ENCODE data around the gene ETNK1. TPM values are rescaled to one million over a fixed set of nuclear protein-coding genes. Genes with fewer than 3 reads are reported as not detected.
A peak's percentile ranks its signal among the peaks of the same experiment; 100 is the strongest.

Gene ETNK1
- total and polyA plus RNA-seq, 2 experiments from 2014 or later = 19.0 to 58.5 TPM

DNA sequence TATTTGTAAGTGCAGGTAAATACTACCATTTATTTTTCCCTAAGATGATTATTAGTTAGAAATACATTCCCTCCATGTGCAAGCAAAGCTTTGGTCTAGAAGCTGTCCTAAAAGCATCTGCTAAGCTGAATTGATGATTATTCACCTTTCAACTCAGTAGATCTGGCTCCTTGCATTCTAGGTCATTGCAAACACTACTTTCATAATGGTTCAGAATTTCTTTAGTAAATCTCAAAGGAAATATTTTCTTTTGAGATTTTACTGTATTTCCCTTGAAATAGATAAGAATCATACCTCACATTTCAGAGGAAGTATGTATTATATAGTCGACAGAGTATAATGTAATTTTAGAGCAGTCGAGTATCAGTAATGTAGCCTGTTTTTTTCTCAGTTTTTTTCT, 2.4 kb downstream of the ETNK1 start:
- Histone ChIP-seq H3K9me2 (replicated peaks; ENCODE audit: insufficient read depth) (no peaks in the 10 kb centered on the region), H3K4me1 (ENCODE audit: insufficient read depth) (peaks cover 15% of the 10 kb centered on the region), H2AFZ (no peak overlapping the region), H3K79me2 (peaks cover 67% of the 10 kb centered on the region), H4K20me1 (ENCODE audit: insufficient read depth, poor library complexity, severe bottlenecking) (peaks cover 15% of the 10 kb centered on the region), H3K9me3 (ENCODE audit: low read depth) (no peaks in the 10 kb centered on the region), H3K27ac (peak overlapping the region; percentile 96), H3K4me2 (peak overlapping the region; percentile 75), H3K4me3 (peak overlapping the region; percentile 52), H3K27me3 (no peaks in the 10 kb centered on the region), H3K36me3 (replicated peaks; ENCODE audit: insufficient read depth, low read depth) (no peaks in the 10 kb centered on the region)
- 55% methylated on average over 2 of the region's 2 CpGs for WGBS (ENCODE audit: low lambda C conversion rate, missing lambda C conversion rate)
- TF ChIP-seq, protein P1, sequence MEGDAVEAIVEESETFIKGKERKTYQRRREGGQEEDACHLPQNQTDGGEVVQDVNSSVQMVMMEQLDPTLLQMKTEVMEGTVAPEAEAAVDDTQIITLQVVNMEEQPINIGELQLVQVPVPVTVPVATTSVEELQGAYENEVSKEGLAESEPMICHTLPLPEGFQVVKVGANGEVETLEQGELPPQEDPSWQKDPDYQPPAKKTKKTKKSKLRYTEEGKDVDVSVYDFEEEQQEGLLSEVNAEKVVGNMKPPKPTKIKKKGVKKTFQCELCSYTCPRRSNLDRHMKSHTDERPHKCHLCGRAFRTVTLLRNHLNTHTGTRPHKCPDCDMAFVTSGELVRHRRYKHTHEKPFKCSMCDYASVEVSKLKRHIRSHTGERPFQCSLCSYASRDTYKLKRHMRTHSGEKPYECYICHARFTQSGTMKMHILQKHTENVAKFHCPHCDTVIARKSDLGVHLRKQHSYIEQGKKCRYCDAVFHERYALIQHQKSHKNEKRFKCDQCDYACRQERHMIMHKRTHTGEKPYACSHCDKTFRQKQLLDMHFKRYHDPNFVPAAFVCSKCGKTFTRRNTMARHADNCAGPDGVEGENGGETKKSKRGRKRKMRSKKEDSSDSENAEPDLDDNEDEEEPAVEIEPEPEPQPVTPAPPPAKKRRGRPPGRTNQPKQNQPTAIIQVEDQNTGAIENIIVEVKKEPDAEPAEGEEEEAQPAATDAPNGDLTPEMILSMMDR (IDR thresholded peaks at IDR 0.05; ENCODE audit: poor library complexity) = no peak
- TF ChIP-seq EZH2 (IDR thresholded peaks at IDR 0.05; ENCODE audit: borderline replicate concordance) (no peak), EZH2phosphoT487 (IDR thresholded peaks at IDR 0.05; ENCODE audit: low read depth, severe bottlenecking, unreplicated experiment) (no peak)
- no peak for DNase-seq (ENCODE audit: low spot score)

DNA sequence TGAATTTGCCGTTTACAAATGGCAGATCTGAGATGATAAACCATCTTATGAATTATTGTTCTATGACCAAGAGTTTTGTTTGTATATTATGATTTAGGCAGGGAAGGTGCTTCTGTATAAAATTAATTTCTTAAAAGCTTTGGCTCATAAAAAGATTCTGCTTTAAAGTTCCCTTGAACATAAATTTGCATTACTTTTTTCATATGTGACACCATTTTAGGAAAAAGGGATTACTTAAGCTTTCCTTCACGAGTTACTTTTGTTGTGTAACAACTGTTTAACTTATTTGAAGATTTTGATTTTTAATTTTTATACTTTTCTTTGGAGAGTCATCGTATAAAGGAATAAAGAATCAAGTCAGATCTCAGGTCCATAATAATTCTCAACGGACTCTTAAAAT, 3.3 kb downstream of the ETNK1 start:
- Histone ChIP-seq H3K27ac (no peak overlapping the region), H4K20me1 (ENCODE audit: insufficient read depth, poor library complexity, severe bottlenecking) (peaks cover 21% of the 10 kb centered on the region), H3K27me3 (no peaks in the 10 kb centered on the region), H3K9me2 (replicated peaks; ENCODE audit: insufficient read depth) (no peaks in the 10 kb centered on the region), H3K9me3 (ENCODE audit: low read depth) (no peaks in the 10 kb centered on the region), H3K4me3 (no peak overlapping the region), H3K36me3 (replicated peaks; ENCODE audit: insufficient read depth, low read depth) (no peaks in the 10 kb centered on the region), H2AFZ (no peak overlapping the region), H3K79me2 (peaks cover 76% of the 10 kb centered on the region), H3K4me1 (ENCODE audit: insufficient read depth) (peaks cover 15% of the 10 kb centered on the region), H3K4me2 (peak overlapping the region; percentile 75)
- DNase-seq (ENCODE audit: low spot score) = no peak
- WGBS (ENCODE audit: low lambda C conversion rate, missing lambda C conversion rate) = 79% methylated on average over 4 of the region's 4 CpGs
- TF ChIP-seq, protein P1 (IDR thresholded peaks at IDR 0.05; ENCODE audit: poor library complexity) = no peak
- TF ChIP-seq EZH2phosphoT487 (IDR thresholded peaks at IDR 0.05; ENCODE audit: low read depth, severe bottlenecking, unreplicated experiment) = no peak
- TF ChIP-seq EZH2 (IDR thresholded peaks at IDR 0.05; ENCODE audit: borderline replicate concordance) = no peak

DNA sequence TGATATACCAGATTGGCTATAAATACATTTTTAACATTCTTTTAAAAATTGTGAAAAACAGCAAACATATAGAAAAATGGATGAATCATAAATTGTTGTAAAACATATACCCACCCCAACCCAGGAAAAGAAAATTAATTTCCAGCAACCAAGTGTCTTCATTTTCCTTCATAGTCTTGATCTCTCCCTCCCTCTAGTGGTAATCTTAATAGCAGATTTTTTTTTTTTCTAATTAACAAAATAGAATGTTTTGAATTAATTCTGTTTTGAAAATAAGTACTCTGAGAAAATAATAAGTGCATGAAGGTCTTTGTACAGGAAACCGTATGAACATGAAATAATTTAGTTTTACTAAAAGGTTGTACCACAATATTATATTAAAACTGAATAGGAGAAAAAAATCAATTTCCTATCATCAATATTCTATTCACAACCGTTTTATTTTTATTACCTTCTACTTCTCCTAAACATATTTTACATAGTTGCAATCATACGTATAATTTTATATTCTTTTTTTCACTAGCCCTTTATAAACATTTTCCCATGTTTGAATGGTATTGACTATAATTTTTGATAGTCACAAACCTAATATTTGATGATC, 7.0 kb downstream of the ETNK1 start:
- no peaks in the 10 kb centered on the region for H3K36me3 ChIP-seq (replicated peaks; ENCODE audit: insufficient read depth, low read depth)
- H3K9me2 ChIP-seq (replicated peaks; ENCODE audit: insufficient read depth) = no peaks in the 10 kb centered on the region
- 95% methylated on average over 3 of the region's 3 CpGs for WGBS (ENCODE audit: low lambda C conversion rate, missing lambda C conversion rate)
- H3K4me1 ChIP-seq (ENCODE audit: insufficient read depth) = peaks cover 7% of the 10 kb centered on the region
- no peak overlapping the region for H3K4me2 ChIP-seq
- no peaks in the 10 kb centered on the region for H3K9me3 ChIP-seq (ENCODE audit: low read depth)
- H3K79me2 ChIP-seq = peaks cover 95% of the 10 kb centered on the region
- TF ChIP-seq, protein P1 (IDR thresholded peaks at IDR 0.05; ENCODE audit: poor library complexity) = peak; percentile 71
- TF ChIP-seq EZH2phosphoT487 (IDR thresholded peaks at IDR 0.05; ENCODE audit: low read depth, severe bottlenecking, unreplicated experiment) (no peak), EZH2 (IDR thresholded peaks at IDR 0.05; ENCODE audit: borderline replicate concordance) (no peak)
- H2AFZ ChIP-seq = no peak overlapping the region
- no peak overlapping the region for H3K4me3 ChIP-seq
- H3K27ac ChIP-seq = no peak overlapping the region
- H3K27me3 ChIP-seq = no peaks in the 10 kb centered on the region
- peak; percentile 11 for DNase-seq (ENCODE audit: low spot score)
- peaks cover 48% of the 10 kb centered on the region for H4K20me1 ChIP-seq (ENCODE audit: insufficient read depth, poor library complexity, severe bottlenecking)
